ENCODE results near the gene EXTL1. TPM values are rescaled to one million over a fixed set of nuclear protein-coding genes. Genes with fewer than 3 reads are reported as not detected.

Gene EXTL1
- total RNA-seq, 4 donors from 2014 or later, result 0.33 to 2.1 (median 0.97) TPM; not detected in 1

GRCh38 chr1:26070296-26070962 is 48.9 kb downstream of the EXTL1 start:
- peaks cover 0 to 63% (median 0%) of the 10 kb centered on the region in 4 donors for H3K27me3 ChIP-seq
- DNase-seq (ENCODE audit: extremely low spot score), result no peak
- no peaks in the 10 kb centered on the region for H3K9me3 ChIP-seq
- H3K36me3 ChIP-seq, result peaks cover 0 to 13% (median 0%) of the 10 kb centered on the region in 4 donors
- no peak overlapping the region for H3K27ac ChIP-seq (replicated peaks in 1 of 4)
- no peaks in the 10 kb centered on the region for H3K4me1 ChIP-seq
- TF ChIP-seq EP300 (IDR thresholded peaks at IDR 0.05) (no peak), POLR2A (IDR thresholded peaks at IDR 0.05; ENCODE audit: low read depth) (no peak), CTCF (IDR thresholded peaks at IDR 0.05) (no peak), POLR2AphosphoS5 (IDR thresholded peaks at IDR 0.05) (no peak)
- H3K4me3 ChIP-seq, result no peak overlapping the region
- intact Hi-C loops (cut with DNase I), result no loop called here
- 91% methylated on average over 4 of the region's 4 CpGs for WGBS

- no peak for TF ChIP-seq EP300 (IDR thresholded peaks at IDR 0.05)
- TF ChIP-seq POLR2AphosphoS5 (IDR thresholded peaks at IDR 0.05), result no peak
- TF ChIP-seq CTCF (IDR thresholded peaks at IDR 0.05), result no peak
- no peak for TF ChIP-seq POLR2A (IDR thresholded peaks at IDR 0.05; ENCODE audit: low read depth)
- peaks cover 0 to 7% (median 0%) of the 10 kb centered on the region in 4 donors for H3K36me3 ChIP-seq
These were observed 49.4 kb downstream of the EXTL1 start for GRCh38 chr1:26070963-26071342.

DNA sequence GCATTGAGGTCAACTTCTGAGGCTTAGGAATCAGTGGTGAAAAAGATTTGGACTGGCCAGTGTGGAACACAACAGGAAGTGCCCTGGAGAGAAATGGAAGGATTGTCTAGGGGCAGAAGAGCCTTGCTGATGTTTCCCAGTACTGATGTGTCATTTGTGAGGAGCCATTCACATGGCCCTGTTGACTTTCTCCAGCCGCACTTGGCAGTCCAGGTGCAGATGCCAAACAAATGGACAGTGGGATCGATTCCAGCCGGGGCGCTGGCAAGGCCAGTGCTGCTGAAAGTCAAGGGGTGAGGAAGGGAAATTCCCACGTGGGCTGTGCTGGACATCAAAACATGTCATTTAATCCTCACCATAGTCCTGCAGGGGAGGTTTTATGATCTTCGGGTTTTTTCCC is 50.7 kb downstream of the EXTL1 start:
- DNase-seq (ENCODE audit: extremely low spot score), result no peak
- H3K9me3 ChIP-seq, result no peaks in the 10 kb centered on the region
- 24% methylated on average over 5 of the region's 6 CpGs for WGBS
- H3K27me3 ChIP-seq, result peaks cover 0 to 64% (median 0%) of the 10 kb centered on the region in 4 donors
- no peaks in the 10 kb centered on the region for H3K36me3 ChIP-seq
- no peak overlapping the region for H3K27ac ChIP-seq (replicated peaks in 1 of 4)
- intact Hi-C loops (cut with DNase I), result no loop called here
- H3K4me1 ChIP-seq, result no peaks in the 10 kb centered on the region
- TF ChIP-seq POLR2A (IDR thresholded peaks at IDR 0.05; ENCODE audit: low read depth), result no peak
- TF ChIP-seq EP300 (IDR thresholded peaks at IDR 0.05), result no peak
- no peak for TF ChIP-seq CTCF (IDR thresholded peaks at IDR 0.05)
- TF ChIP-seq POLR2AphosphoS5 (IDR thresholded peaks at IDR 0.05), result no peak
- H3K4me3 ChIP-seq, result no peak overlapping the region

More at GRCh38 chr1:26070963-26071342, 49.4 kb downstream of the EXTL1 start:
- H3K27me3 ChIP-seq, result peaks cover 0 to 66% (median 0%) of the 10 kb centered on the region in 4 donors
- no peaks in the 10 kb centered on the region for H3K9me3 ChIP-seq
- whole genome bisulfite sequencing, result 95% methylated on average over 6 of the region's 6 CpGs
- H3K4me1 ChIP-seq, result no peaks in the 10 kb centered on the region
- intact Hi-C loops (cut with DNase I), result no loop called here
- H3K4me3 ChIP-seq, result no peak overlapping the region
- DNase-seq (ENCODE audit: extremely low spot score), result no peak
- H3K27ac ChIP-seq (replicated peaks in 1 of 4), result no peak overlapping the region

DNA sequence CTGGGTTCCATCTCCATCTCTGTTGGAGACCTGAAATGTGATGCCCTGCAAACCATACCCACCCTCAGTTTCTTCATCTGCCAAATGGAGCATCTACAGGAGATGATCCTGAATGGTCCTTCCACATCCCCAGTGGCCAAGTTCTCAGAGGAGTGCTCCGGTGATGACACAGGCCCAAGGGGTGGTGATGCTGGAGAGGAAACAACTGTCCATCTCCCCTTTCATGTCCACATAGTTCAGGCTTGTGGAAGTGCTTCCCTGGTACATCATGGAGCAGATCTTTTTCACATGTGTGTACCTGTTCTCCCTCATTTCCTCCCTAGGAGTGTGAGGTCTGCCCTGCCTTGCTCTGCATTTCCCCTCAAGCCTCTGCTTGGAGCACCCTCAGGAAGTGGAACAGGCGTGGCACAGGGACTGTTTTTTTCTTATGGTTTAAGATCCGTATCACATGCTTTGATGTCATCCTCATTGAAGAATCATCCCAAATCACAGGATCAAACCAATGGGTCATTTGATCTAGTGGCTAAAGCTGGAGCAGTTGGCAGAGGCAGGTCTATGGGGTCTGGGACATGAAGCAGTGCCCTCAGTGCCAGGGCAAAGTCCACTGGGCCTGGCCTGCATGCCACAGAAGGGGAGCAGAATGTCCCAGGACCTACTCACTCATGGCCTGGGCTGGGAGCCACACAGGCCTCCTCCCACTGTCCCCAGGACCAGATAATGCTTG is 54.0 kb downstream of the EXTL1 start:
- intact Hi-C loops (cut with DNase I), result no loop called here
- no peak for TF ChIP-seq POLR2AphosphoS5 (IDR thresholded peaks at IDR 0.05)
- no peak overlapping the region for H3K4me3 ChIP-seq
- no peaks in the 10 kb centered on the region for H3K36me3 ChIP-seq
- 75% methylated on average over 3 of the region's 3 CpGs for WGBS
- no peak for DNase-seq (ENCODE audit: extremely low spot score)
- H3K9me3 ChIP-seq, result no peaks in the 10 kb centered on the region
- H3K27me3 ChIP-seq, result peaks cover 0 to 53% (median 0%) of the 10 kb centered on the region in 4 donors
- no peak overlapping the region for H3K27ac ChIP-seq (replicated peaks in 1 of 4)
- peaks cover 0 to 4% (median 0%) of the 10 kb centered on the region in 4 donors for H3K4me1 ChIP-seq

DNA sequence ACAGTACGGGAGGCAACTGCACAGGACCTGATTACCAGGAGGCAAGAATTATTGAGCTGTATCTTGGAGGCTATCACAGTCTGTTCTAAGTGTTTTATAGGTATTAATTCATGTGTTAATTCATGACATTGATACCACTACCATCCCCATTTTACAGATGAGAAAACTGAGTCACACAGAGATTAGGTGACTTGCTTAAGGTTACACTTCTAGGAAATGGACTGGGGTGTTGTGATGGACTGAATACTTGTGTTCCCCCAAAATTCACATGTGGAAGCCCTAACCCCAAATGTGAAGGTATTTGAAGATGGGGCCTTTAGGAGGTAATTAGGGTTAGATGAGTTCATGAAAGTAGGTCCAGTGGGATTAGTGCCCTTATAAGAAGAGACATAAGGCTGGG is 55.9 kb downstream of the EXTL1 start:
- 100% methylated on average over 1 of the region's 1 CpG for WGBS
- intact Hi-C loops (cut with DNase I), result no loop called here
- H3K9me3 ChIP-seq, result no peaks in the 10 kb centered on the region

More for the DNA sequence above, 55.9 kb downstream of the EXTL1 start:
- Histone ChIP-seq H3K4me3 (no peak overlapping the region), H3K27ac (replicated peaks in 1 of 4) (no peak overlapping the region), H3K36me3 (no peaks in the 10 kb centered on the region), H3K4me1 (peaks cover 0 to 4% (median 0%) of the 10 kb centered on the region in 4 donors), H3K27me3 (peaks cover 0 to 43% (median 0%) of the 10 kb centered on the region in 4 donors)
- DNase-seq (ENCODE audit: extremely low spot score), result no peak
- TF ChIP-seq EP300 (IDR thresholded peaks at IDR 0.05) (no peak), POLR2A (IDR thresholded peaks at IDR 0.05; ENCODE audit: low read depth) (no peak), POLR2AphosphoS5 (IDR thresholded peaks at IDR 0.05) (no peak), CTCF (IDR thresholded peaks at IDR 0.05) (no peak)

Data from esophagus muscularis mucosa (tissue), 4 donors.